Choroid plexus epithelial cell (primary cell): Measurements from ENCODE around the gene SMYD4.
A peak's percentile ranks its signal among the peaks of the same experiment; 100 is the strongest.

Source experiments
- DNase-seq: peaks from one replicate; pipeline ENCODE4 v3.0.0-alpha.2; 2010; ENCODE audit warnings: low read depth
- H3K4me3 ChIP-seq: 2 replicates; pipeline ENCODE4 v1.5.1; 2011; ENCODE audit warnings: low read depth, mild to moderate bottlenecking, control low read depth, low read length, moderate library complexity
- CTCF ChIP-seq: conservative IDR thresholded peaks from 2 replicates; pipeline ENCODE4 v1.5.1; 2011; ENCODE audit warnings: low read depth, mild to moderate bottlenecking, control low read depth, inconsistent platforms, low read length, moderate library complexity

SMYD4 gene

GRCh38 chr17:1792495-1793446 lies 36.9 kb downstream of the SMYD4 start:
- DNase-seq, result no peak
- no peak overlapping the region for H3K4me3 ChIP-seq
- no peak for TF ChIP-seq CTCF

- TF ChIP-seq CTCF, result no peak
- no peak for DNase-seq
- H3K4me3 ChIP-seq, result no peak overlapping the region
Observed at GRCh38 chr17:1789936-1790335, 39.8 kb downstream of the SMYD4 start.

- no peak overlapping the region for H3K4me3 ChIP-seq
- peak; percentile 92 for DNase-seq
- TF ChIP-seq CTCF, result no peak
Observed at GRCh38 chr17:1787301-1787902, 42.3 kb downstream of the SMYD4 start.

- DNase-seq, result no peak
- no peak for TF ChIP-seq CTCF
- no peak overlapping the region for H3K4me3 ChIP-seq
Observed at GRCh38 chr17:1786708-1787107, 43.0 kb downstream of the SMYD4 start.

- no peak for TF ChIP-seq CTCF
- no peak overlapping the region for H3K4me3 ChIP-seq
- no peak for DNase-seq
Observed at GRCh38 chr17:1785930-1786329, 43.8 kb downstream of the SMYD4 start.

- H3K4me3 ChIP-seq, result no peak overlapping the region
- DNase-seq, result peak; percentile 83
- TF ChIP-seq CTCF, result peak; percentile 84
Observed at GRCh38 chr17:1783834-1784611, 45.7 kb downstream of the SMYD4 start.
